Peyer's patch (tissue), 4 donors: ENCODE measurements around the gene PPP1R26.

Experiments used
- CTCF ChIP-seq, 6 experiments: fragments of 450-650 bp in 4 of 6; fragments of 200-600 bp in 2 of 6; sonication (generic) in 1 of 6; IDR thresholded peaks; one replicate each; pipeline ENCODE4 v1.5.1; 2017 to 2019; ENCODE audit warnings: antibody characterized with exemption in 6 of 6, mild to moderate bottlenecking in 3 of 6, moderate library complexity in 1 of 6
- POLR2A ChIP-seq, 2 donors: fragments of 450-650 bp; IDR thresholded peaks; one replicate each; pipeline ENCODE4 v1.5.1; 2017; ENCODE audit warnings: antibody characterized with exemption in 2 of 2, mild to moderate bottlenecking in 2 of 2, moderate library complexity in 2 of 2

- TF ChIP-seq CTCF (IDR thresholded peaks at IDR 0.05) (no peak), POLR2A (IDR thresholded peaks at IDR 0.05) (peak in 1 of 2 donors; percentile 14)
Measured at GRCh38 chr9:135480071-135480939, 723 bp downstream of the PPP1R26 start.
